C4-2B (cell line): ENCODE data around the gene SNRNP40.

Experiments used
- ZFX ChIP-seq: fragments of 450-650 bp; IDR thresholded peaks from 2 replicates; pipeline ENCODE4 v1.6.1; 2017
- TF ChIP-seq, protein P1 (sequence below): fragments of 450-650 bp; conservative IDR thresholded peaks from 2 replicates; pipeline ENCODE4 v1.5.1; 2017; ENCODE audit warnings: mild to moderate bottlenecking

DNA sequence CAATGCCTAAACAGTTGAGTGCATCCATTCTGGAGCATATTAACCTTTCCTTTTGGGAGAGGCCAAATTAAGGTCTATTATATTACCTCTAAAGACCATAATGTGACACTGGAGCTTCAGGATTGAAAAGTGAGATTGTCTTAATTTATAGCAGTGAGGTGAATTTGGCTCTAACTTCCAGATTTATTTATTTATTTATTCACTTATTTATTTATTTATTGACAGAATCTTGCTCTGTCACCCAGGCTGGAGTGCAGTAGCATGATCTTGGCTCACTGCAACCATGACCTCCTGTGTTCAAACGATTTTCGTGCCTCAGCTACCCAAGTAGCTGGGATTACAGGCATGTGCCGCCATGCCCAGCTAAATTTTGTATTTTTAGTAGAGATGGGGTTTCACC lies 19.3 kb upstream of the SNRNP40 start:
- TF ChIP-seq, protein P1, sequence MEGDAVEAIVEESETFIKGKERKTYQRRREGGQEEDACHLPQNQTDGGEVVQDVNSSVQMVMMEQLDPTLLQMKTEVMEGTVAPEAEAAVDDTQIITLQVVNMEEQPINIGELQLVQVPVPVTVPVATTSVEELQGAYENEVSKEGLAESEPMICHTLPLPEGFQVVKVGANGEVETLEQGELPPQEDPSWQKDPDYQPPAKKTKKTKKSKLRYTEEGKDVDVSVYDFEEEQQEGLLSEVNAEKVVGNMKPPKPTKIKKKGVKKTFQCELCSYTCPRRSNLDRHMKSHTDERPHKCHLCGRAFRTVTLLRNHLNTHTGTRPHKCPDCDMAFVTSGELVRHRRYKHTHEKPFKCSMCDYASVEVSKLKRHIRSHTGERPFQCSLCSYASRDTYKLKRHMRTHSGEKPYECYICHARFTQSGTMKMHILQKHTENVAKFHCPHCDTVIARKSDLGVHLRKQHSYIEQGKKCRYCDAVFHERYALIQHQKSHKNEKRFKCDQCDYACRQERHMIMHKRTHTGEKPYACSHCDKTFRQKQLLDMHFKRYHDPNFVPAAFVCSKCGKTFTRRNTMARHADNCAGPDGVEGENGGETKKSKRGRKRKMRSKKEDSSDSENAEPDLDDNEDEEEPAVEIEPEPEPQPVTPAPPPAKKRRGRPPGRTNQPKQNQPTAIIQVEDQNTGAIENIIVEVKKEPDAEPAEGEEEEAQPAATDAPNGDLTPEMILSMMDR: no peak
- TF ChIP-seq ZFX: no peak
